ENCODE measurements around the gene RANBP17.

Gene RANBP17

DNA sequence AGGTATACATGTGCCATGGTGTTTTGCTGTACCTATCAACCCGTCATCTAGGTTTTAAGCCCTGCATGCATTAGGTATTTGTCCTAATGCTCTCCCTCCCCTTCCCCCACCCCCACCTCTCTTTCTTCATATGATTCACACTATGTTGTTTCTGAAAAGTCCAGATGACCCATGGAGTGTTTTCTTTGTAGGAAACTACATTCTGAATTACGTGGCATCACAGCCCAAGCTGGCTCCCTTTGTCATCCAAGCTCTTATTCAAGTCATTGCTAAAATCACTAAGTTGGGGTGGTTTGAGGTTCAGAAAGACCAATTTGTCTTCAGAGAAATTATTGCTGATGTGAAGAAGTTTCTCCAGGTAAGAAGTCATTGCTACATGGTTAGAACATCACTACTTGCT is 30.4 kb downstream of the RANBP17 start:
- Histone ChIP-seq H3K27ac (replicated peaks) (no peak overlapping the region), H3K27me3 (ENCODE audit: insufficient read depth, poor library complexity, severe bottlenecking) (no peaks in the 10 kb centered on the region), H3K4me3 (replicated peaks; ENCODE audit: insufficient read depth, low read length) (no peak overlapping the region)
- TF ChIP-seq GABPA (IDR thresholded peaks at IDR 0.05; ENCODE audit: low read depth), result no peak
- DNase-seq (ENCODE audit: low read depth in 1 of 2, low spot score in 1 of 2), result no peak

GRCh38 chr5:170894665-170895064 is 32.8 kb downstream of the RANBP17 start:
- Histone ChIP-seq H3K27ac (replicated peaks) (no peak overlapping the region), H3K4me3 (replicated peaks; ENCODE audit: insufficient read depth, low read length) (no peak overlapping the region), H3K27me3 (ENCODE audit: insufficient read depth, poor library complexity, severe bottlenecking) (no peaks in the 10 kb centered on the region)
- no peak for TF ChIP-seq POLR2AphosphoS5 (IDR thresholded peaks at IDR 0.05; ENCODE audit: low read depth)
- TF ChIP-seq, protein P1, sequence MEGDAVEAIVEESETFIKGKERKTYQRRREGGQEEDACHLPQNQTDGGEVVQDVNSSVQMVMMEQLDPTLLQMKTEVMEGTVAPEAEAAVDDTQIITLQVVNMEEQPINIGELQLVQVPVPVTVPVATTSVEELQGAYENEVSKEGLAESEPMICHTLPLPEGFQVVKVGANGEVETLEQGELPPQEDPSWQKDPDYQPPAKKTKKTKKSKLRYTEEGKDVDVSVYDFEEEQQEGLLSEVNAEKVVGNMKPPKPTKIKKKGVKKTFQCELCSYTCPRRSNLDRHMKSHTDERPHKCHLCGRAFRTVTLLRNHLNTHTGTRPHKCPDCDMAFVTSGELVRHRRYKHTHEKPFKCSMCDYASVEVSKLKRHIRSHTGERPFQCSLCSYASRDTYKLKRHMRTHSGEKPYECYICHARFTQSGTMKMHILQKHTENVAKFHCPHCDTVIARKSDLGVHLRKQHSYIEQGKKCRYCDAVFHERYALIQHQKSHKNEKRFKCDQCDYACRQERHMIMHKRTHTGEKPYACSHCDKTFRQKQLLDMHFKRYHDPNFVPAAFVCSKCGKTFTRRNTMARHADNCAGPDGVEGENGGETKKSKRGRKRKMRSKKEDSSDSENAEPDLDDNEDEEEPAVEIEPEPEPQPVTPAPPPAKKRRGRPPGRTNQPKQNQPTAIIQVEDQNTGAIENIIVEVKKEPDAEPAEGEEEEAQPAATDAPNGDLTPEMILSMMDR (IDR thresholded peaks at IDR 0.05; ENCODE audit: insufficient read depth, low read length), result no peak
- TF ChIP-seq REST (IDR thresholded peaks at IDR 0.05; ENCODE audit: insufficient replicate concordance, low read depth), result no peak
- TF ChIP-seq GABPA (IDR thresholded peaks at IDR 0.05; ENCODE audit: low read depth), result no peak
- no peak for TF ChIP-seq SPI1 (IDR thresholded peaks at IDR 0.05; ENCODE audit: borderline replicate concordance, low read depth)
- no peak for DNase-seq (ENCODE audit: low read depth in 1 of 2, low spot score in 1 of 2)

GRCh38 chr5:170896779-170897178 is 35.0 kb downstream of the RANBP17 start:
- no peak overlapping the region for H3K4me3 ChIP-seq (replicated peaks; ENCODE audit: insufficient read depth, low read length)
- DNase-seq (ENCODE audit: low read depth in 1 of 2, low spot score in 1 of 2), result no peak
- no peak for TF ChIP-seq SPI1 (IDR thresholded peaks at IDR 0.05; ENCODE audit: borderline replicate concordance, low read depth)
- TF ChIP-seq POLR2AphosphoS5 (IDR thresholded peaks at IDR 0.05; ENCODE audit: low read depth), result no peak
- TF ChIP-seq GABPA (IDR thresholded peaks at IDR 0.05; ENCODE audit: low read depth), result no peak
- TF ChIP-seq REST (IDR thresholded peaks at IDR 0.05; ENCODE audit: insufficient replicate concordance, low read depth), result no peak
- TF ChIP-seq, protein P1 (IDR thresholded peaks at IDR 0.05; ENCODE audit: insufficient read depth, low read length), result no peak
- no peaks in the 10 kb centered on the region for H3K27me3 ChIP-seq (ENCODE audit: insufficient read depth, poor library complexity, severe bottlenecking)
- H3K27ac ChIP-seq (replicated peaks), result no peak overlapping the region

GRCh38 chr5:170903075-170903474 is 41.3 kb downstream of the RANBP17 start:
- no peaks in the 10 kb centered on the region for H3K27me3 ChIP-seq (ENCODE audit: insufficient read depth, poor library complexity, severe bottlenecking)
- DNase-seq (ENCODE audit: low read depth in 1 of 2, low spot score in 1 of 2), result no peak
- no peak overlapping the region for H3K4me3 ChIP-seq (replicated peaks; ENCODE audit: insufficient read depth, low read length)
- H3K27ac ChIP-seq (replicated peaks), result no peak overlapping the region
- TF ChIP-seq, protein P1 (IDR thresholded peaks at IDR 0.05; ENCODE audit: insufficient read depth, low read length), result no peak

Measured in HL-60 (cell line).